ENCODE measurements around the gene TNNT1.

The TNNT1 gene

GRCh38 chr19:55156202-55157063 lies 7.4 kb upstream of the TNNT1 start:
- TF ChIP-seq MAX (IDR thresholded peaks at IDR 0.05) (peak; percentile 95), YY1 (IDR thresholded peaks at IDR 0.05; ENCODE audit: low read depth) (no peak), EGR1 (IDR thresholded peaks at IDR 0.05) (0 out of 2 replicates have a peak, but pooled peaks have one; percentile 46), TAF1 (IDR thresholded peaks at IDR 0.05; ENCODE audit: low read depth) (peak; percentile 15; the same call in 1 of the 2 replicates)

GRCh38 chr19:55153652-55154264 lies 4.8 kb upstream of the TNNT1 start:
- TF ChIP-seq REST (IDR thresholded peaks at IDR 0.05; ENCODE audit: low read depth) (no peak), RAD21 (IDR thresholded peaks at IDR 0.05; ENCODE audit: low read depth) (no peak), MAX (IDR thresholded peaks at IDR 0.05) (no peak), EP300 (IDR thresholded peaks at IDR 0.05; ENCODE audit: borderline replicate concordance) (no peak), EGR1 (IDR thresholded peaks at IDR 0.05) (no peak), USF1 (IDR thresholded peaks at IDR 0.05) (no peak), CEBPB (IDR thresholded peaks at IDR 0.05) (no peak), CREB1 (IDR thresholded peaks at IDR 0.05; ENCODE audit: low read depth) (no peak), NFIC (IDR thresholded peaks at IDR 0.05) (no peak), TAF1 (IDR thresholded peaks at IDR 0.05; ENCODE audit: low read depth) (no peak), ZBTB7A (IDR thresholded peaks at IDR 0.05; ENCODE audit: low read depth) (no peak), TEAD4 (IDR thresholded peaks at IDR 0.05) (no peak)

- no peak for TF ChIP-seq RAD21 (IDR thresholded peaks at IDR 0.05; ENCODE audit: low read depth)
- peak; percentile 32; the same call in 1 of the 2 replicates for TF ChIP-seq MAX (IDR thresholded peaks at IDR 0.05)
- no peak for TF ChIP-seq CEBPB (IDR thresholded peaks at IDR 0.05)
- TF ChIP-seq EP300 (IDR thresholded peaks at IDR 0.05; ENCODE audit: borderline replicate concordance), result no peak
- TF ChIP-seq REST (IDR thresholded peaks at IDR 0.05; ENCODE audit: low read depth), result no peak
Observed at GRCh38 chr19:55152017-55152416, 3.0 kb upstream of the TNNT1 start.

- no peak for TF ChIP-seq EP300 (IDR thresholded peaks at IDR 0.05; ENCODE audit: borderline replicate concordance)
- TF ChIP-seq TEAD4 (IDR thresholded peaks at IDR 0.05), result no peak
- no peak for TF ChIP-seq EGR1 (IDR thresholded peaks at IDR 0.05)
- no peak for TF ChIP-seq FOXM1 (IDR thresholded peaks at IDR 0.05; ENCODE audit: borderline replicate concordance, low read depth)
- TF ChIP-seq YY1 (IDR thresholded peaks at IDR 0.05; ENCODE audit: low read depth), result no peak
- 0 out of 2 replicates have a peak, but pooled peaks have one; percentile 12 for TF ChIP-seq ZBTB7A (IDR thresholded peaks at IDR 0.05; ENCODE audit: low read depth)
Observed at GRCh38 chr19:55147545-55148251, 1.3 kb downstream of the TNNT1 start.

- no peak for TF ChIP-seq EGR1 (IDR thresholded peaks at IDR 0.05)
- no peak for TF ChIP-seq CREB1 (IDR thresholded peaks at IDR 0.05; ENCODE audit: low read depth)
- TF ChIP-seq YY1 (IDR thresholded peaks at IDR 0.05; ENCODE audit: low read depth), result no peak
Observed at GRCh38 chr19:55146705-55147273, 2.2 kb downstream of the TNNT1 start.

- no peak for TF ChIP-seq RAD21 (IDR thresholded peaks at IDR 0.05; ENCODE audit: low read depth)
- peak; percentile 67 for TF ChIP-seq MAX (IDR thresholded peaks at IDR 0.05)
Observed at GRCh38 chr19:55146078-55146704, 2.8 kb downstream of the TNNT1 start.
